NK-92 treated with Interleukin-12 subunit alpha and Interleukin-12 subunit beta, amount 100 ng/mL, for 24 hours (cell line): ENCODE measurements around the gene CIAO2B.
"Not testable (repeated sequence)": the region's sequence is repeated elsewhere in the genome, so short reads cannot be mapped to it uniquely, and the experiment has no call there.

Experiments used
- DNase-seq: peaks from one replicate; lab custom pipeline; 2025; lab: John Stamatoyannopoulos, UW

Gene CIAO2B

GRCh38 chr16:66955363-66956153 lies 21.4 kb upstream of the CIAO2B start:
- not testable (repeated sequence) for DNase-seq

DNA sequence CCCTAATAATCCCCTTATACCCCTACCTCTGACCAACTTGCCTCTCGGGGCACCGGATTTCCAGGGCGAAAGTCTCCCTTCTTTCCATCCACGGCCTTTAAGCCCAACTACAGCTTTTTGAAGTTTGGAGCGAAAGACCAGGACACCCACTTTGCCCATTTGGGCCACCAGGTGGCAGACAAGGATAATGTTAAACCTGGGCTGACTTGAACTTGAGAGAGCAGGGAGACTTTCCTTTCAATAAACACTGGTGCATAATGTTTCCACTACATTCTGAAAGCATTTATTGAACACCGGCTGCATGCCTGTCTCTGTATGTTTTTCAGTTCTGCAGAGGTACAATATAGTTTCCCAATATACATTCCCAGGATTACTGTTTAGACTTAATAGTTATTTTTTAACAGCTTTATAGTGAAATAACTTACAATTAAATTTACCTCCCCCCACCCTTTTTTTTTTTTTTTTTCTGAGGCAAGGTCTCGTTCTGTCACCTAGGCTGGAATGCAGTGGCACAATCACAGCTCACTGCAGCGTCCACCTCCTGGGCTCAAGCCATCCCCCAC lies 20.0 kb upstream of the CIAO2B start:
- peak; percentile 43 for DNase-seq

DNA sequence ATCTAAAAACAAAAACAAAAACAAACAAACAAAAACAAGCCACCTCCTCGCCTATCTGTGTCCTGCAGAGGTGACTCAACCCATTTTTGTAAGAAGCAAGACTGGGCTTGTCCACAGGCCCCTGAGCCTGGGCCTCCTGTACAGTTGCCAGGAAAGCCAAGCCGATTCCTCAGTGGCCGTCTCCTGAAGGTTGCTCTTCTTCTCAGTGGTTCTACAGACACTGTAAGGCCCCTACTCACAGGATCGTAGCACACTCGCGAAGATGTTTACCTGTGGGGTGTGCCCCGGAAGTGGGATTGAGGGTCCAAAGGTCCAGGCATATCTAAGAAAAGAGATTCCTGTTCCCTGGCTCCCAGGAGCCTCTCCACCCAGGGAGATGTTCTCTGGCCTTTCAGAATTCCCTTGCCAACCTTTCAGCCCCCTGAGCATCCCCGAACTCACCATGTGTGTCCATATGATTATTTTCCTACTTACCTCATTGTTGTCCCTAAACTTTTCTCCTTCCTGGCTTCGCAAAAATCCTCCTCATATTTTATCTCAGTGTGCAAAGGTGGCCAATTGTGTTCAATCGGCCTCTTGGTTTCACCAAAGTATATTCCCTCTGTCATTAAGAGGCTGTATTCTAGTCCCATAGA lies 19.4 kb upstream of the CIAO2B start:
- no peak for DNase-seq

- no peak for DNase-seq
These were observed 18.4 kb upstream of the CIAO2B start for GRCh38 chr16:66952430-66953110.

DNA sequence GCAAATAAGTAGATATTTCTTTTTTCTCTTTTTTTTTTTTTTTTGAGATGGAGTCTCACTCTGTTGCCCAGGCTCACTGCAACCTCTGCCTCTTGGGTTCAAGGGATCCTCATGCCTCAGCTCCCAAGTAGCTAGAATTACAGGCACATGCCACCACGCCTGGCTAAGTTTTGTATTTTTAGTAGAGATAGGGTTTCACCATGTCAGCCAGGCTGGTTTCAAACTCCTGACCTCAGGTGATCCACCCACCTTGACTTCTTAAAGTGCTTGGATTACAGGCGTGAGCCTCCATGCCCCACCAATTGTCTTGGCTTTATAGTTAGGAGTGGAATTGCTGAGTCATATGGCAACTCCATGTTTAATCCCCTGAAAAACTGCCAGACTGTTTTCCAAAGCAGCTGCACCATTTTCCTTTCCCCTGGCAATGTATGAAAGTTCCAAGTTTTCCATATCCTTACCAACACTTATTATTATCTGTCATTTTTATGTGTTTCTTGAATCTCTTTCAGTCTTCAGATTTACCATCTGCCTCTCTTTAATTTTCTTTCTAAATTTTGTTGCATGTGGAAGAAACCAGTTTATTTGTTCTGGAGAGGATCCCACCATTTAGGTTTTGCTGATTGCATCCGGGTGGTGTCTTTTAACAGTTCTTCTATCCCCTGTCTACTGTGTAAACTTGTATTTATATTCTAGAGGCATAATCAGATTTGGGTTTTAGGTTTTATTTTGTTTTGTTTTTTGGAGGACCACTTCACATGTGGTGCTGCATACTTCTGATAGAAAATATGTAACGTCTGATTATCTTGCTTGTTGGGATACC lies 17.0 kb upstream of the CIAO2B start:
- DNase-seq, result no peak

DNA sequence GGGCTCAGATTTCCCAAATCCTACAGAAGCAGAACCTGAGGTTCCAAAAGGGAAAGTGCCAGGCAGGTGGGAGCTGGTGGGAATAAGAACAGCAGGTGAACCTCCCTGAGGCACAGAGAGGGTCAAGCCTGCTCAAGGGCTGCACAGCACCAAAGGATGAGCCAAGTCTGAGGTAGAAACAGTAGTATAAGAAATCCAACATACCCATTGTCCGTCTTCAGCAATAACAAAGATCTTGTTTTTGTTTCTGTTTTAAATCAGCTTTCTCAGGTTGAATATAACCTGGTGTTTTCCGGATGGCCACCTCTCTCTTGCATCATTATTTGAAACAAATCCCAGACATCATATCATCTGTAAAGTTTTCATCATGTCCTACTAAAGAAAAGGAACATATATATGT lies 16.2 kb upstream of the CIAO2B start:
- no peak for DNase-seq

DNA sequence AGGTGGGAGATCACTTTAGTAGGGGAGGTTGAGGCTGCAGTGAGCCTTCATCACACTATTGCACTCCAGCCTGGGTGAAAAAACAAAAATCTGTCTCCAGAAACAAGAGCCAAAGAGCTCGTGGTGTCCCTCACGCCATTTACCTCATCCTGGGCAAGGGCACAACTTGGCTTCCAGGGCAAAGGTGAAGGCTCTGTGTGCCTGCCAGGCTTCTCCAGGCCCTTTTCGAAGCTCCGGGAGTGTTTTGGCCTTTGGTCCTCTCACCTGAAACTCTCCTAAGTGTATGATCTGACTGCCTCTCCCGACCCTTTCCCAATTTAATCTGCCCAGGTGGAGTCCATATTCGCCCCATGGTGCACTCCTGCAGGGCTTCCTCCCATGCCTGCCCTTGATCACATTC lies 15.3 kb upstream of the CIAO2B start:
- DNase-seq, result no peak

DNA sequence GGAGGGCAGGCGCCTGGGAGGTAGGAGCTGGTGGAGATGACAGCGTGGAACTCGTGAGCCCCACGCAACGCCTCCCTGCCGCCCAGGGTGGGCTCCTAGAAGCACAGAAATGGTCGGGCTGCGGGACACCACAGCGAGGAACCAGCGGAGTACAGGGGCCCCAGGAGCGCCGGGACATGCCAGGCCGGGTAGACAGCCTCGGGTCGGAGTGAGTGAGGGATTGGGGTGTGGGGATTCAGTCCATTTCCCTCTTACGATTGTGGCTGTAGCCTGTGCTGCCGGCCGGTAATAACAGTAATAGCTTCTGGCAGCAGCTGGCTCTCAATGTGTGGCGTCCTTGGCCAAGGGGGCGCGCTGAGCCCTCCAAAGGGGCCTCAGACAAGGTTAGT lies 14.6 kb upstream of the CIAO2B start:
- no peak for DNase-seq

DNA sequence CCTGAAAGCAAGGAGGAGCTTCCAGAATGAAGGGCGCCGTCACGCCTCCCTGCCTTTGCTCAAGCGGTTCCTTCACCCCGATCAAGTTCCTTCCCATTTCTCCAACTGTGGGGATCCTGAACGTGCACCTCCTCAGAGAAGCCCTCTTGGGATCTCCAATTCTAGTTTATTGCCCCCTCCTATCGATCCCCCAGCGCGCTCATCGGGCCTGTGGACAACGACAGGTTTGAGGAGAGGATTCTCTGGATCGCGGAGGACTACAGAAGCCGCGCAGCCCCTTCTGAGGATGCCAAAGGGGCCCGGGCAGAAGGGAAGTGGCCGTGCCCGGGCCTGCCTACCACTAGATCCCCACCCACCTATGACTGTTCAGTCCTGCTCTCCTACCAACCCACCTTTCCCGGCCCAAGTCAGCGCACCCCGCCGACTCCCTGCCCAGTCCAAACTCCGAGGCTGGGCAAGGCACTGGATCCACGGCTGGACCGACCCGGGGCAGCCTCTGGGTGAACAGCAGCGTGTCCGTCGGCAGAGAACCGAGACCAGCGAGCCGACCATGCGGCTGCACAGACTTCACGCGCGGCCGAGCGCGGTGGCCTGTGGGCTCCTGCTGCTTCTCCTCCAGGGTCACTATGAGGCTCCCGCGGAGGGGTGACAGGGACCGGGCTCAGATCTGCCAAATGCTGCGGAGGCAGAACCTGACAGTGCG lies 14.1 kb upstream of the CIAO2B start:
- no peak for DNase-seq

GRCh38 chr16:66947302-66948065 lies 13.3 kb upstream of the CIAO2B start:
- peak; percentile 34 for DNase-seq

DNA sequence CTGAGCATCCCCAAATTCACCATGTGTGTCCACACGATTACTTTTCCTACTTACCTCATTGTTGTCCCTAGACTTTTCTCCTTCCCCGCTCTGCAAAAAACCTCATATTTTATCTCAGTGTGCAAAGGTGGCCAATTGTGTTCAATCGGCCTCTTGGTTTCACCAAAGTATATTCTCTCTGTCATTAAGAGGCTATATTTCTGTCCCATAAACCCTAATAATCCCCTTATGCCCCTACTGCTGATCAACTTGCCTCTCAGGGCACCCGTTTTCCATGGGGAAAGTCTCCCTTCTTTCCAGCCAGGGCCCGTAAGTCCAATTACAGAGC lies 12.7 kb upstream of the CIAO2B start:
- no peak for DNase-seq

DNA sequence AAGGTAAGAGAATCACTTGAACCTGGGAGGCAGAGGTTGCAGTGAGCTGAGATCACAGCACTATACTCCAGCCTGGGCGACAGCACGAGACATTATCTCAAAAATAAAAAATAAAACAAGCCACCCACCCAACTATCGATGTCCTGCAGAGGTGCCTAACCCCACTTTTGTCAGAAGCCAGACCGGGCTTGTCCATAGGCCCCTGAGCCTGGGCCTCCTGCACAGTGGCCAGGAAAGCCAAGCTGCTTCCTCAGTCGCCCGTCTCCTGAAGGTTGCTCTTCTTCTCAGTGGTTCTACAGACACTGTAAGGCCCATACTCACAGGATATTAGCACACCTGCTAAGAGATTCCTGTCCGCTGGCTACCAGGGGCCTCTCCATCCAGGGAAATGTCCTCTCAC lies 12.3 kb upstream of the CIAO2B start:
- no peak for DNase-seq

- DNase-seq, result no peak
These were observed 11.7 kb upstream of the CIAO2B start for GRCh38 chr16:66945939-66946338.

- DNase-seq, result not testable (repeated sequence)
These were observed 10.8 kb upstream of the CIAO2B start for GRCh38 chr16:66944971-66945370.

GRCh38 chr16:66944054-66944441 lies 9.8 kb upstream of the CIAO2B start:
- no peak for DNase-seq

DNA sequence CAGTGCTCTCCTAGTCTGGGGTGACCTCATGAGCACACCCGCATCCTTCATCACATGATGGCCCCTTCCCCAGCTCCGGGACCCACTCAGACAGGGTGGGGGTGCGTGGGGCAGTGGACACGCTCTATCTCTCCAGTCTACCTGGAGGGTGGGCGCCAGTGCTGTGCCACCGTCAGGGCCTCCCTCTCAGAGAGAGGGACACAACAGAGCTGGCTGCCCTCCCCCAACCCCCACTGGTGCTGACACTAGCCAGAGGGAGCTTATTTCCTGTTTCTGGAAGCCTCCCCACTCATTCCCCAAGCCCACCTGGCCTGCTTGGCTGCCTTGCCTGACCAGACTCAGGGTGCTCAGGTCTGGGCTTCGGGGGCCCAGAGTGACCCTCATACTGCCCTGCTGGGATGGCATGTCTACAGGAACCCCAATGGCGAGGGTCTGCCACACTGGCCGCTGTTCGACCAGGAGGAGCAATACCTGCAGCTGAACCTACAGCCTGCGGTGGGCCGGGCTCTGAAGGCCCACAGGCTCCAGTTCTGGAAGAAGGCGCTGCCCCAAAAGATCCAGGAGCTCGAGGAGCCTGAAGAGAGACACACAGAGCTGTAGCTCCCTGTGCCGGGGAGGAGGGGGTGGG lies 9.3 kb upstream of the CIAO2B start:
- DNase-seq, result no peak

- no peak for DNase-seq
These were observed 8.8 kb upstream of the CIAO2B start for GRCh38 chr16:66942981-66943380.

DNA sequence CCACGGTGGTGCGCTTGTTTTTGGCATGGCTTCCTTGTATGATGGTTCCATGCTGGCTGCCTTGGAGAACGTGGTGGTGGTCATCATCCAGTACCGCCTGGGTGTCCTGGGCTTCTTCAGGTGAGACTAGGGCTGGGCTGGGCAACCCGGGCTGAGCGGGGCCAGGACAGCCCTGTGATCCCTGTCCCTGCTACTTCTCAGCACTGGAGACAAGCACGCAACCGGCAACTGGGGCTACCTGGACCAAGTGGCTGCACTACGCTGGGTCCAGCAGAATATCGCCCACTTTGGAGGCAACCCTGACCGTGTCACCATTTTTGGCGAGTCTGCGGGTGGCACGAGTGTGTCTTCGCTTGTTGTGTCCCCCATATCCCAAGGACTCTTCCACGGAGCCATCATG lies 6.0 kb upstream of the CIAO2B start:
- DNase-seq, result no peak

- DNase-seq, result no peak
These were observed 5.2 kb upstream of the CIAO2B start for GRCh38 chr16:66939366-66939765.

GRCh38 chr16:66937725-66938337 lies 3.6 kb upstream of the CIAO2B start:
- DNase-seq, result no peak
